Stimulated activated naive CD8-positive, alpha-beta T cell treated with anti-CD3 and anti-CD28 coated beads, Interleukin-15, Interleukin-2, amounts not matched to agents 100 U/mL and 50 U/mL, for 24 hours (primary cell): Measurements from ENCODE around the gene GRAMD4.
A peak's percentile ranks its signal among the peaks of the same experiment; 100 is the strongest.

ENCODE experiments used
- ATAC-seq: fragments of 150-1000 bp; cut with Tn5 transposase; one replicate; pipeline ENCODE4 v1.10.0; 2021
- DNase-seq: peaks from one replicate; pipeline ENCODE4 v3.0.0; 2021

GRAMD4 gene

DNA sequence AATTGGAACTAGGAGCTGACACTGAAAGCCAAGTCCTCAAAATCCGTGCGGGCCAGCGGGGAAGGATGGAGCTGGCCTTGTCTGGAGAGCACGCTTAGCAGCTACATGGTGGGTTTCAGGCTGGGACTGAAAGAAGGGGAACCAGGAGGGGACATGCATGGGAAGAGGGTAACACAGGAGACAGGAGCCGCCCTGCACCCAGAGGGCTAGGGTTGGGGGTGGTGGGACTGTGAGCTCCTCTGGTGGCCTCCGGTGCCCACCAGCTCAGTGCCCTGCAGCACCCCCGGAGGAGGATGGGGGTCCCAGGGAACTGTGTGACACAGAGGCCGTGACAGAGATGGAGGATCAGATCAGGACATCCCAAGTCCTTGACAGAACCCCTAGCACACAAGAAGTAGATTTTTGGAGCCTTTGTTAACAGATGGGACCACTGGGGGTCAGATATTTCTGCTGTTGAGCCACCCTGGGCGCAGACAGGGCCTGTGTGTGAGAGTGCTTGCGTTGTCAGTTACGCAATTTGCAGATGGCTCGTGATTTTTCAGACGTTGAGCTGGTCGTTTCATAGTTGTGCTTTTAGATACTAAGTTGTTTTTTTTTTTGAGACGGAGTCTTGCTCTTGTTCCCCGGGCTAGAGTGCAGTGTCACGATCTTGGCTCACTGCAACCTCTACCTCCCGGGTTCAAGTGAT, 21.3 kb upstream of the GRAMD4 start:
- no peak for DNase-seq
- no peak for ATAC-seq

GRCh38 chr22:46600273-46600796, 19.9 kb upstream of the GRAMD4 start:
- no peak for ATAC-seq
- DNase-seq = no peak

DNA sequence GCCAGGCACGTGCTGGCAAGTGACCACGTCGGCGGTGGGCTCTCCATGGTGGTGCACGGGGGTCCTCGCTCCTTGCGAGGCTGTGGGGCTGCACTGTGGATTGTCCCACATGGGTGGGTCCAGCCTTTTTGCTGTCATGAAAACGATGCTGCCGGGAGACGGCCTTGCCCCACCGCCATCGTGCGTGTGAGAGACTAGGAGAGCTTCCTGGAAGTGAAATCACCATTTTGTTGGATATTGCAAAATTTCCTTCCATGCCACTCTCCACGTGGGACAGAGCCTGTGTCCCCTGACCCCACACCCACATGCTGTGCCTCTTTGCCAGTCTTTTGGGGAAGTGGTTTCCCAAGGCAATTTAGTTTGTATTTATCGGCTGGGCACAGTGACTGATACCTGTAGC, 18.2 kb upstream of the GRAMD4 start:
- ATAC-seq = no peak
- DNase-seq = no peak

GRCh38 chr22:46604306-46604690, 15.9 kb upstream of the GRAMD4 start:
- ATAC-seq (peak; percentile 99), DNase-seq (peak; percentile 79)

DNA sequence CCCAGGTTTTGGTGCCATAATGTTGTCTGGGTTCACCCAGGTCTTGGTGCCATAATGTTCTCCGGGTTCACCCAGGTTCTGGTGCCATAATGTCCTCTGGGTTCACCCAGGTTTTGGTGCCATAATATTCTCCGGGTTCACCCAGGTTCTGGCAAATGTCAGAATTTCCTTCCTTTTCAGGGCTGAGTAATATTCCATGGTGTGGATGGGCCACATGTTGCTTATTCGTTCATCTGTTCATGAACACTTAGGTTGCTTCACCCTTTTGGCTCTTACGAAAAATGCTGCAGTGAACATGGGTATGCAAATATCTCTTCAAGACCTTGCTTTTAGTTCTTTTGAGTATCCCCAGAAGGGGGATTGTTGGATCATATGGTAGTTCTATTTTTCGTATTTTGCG, 15.1 kb upstream of the GRAMD4 start:
- DNase-seq (no peak), ATAC-seq (no peak)

DNA sequence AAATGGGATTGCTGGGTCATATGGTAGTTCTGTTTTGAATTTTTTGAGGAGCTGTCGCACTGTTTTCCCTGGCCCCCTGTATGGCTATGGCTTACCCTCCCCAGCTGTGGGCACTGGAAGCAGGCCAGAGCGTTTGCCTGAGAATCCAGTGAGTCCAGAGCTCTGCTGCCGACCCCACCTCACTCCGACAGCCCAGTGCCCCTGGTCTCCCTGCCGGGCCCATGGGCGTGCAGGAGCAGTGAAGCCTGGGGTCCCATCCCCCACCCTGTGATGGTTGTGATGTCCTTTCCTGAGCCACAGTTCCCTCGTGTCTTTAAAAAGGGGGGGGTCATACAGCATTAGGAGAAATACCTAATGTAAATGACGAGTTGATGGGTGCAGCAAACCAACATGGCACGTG, 13.3 kb upstream of the GRAMD4 start:
- ATAC-seq (no peak), DNase-seq (no peak)

GRCh38 chr22:46607483-46608114, 12.6 kb upstream of the GRAMD4 start:
- DNase-seq (no peak), ATAC-seq (no peak)

DNA sequence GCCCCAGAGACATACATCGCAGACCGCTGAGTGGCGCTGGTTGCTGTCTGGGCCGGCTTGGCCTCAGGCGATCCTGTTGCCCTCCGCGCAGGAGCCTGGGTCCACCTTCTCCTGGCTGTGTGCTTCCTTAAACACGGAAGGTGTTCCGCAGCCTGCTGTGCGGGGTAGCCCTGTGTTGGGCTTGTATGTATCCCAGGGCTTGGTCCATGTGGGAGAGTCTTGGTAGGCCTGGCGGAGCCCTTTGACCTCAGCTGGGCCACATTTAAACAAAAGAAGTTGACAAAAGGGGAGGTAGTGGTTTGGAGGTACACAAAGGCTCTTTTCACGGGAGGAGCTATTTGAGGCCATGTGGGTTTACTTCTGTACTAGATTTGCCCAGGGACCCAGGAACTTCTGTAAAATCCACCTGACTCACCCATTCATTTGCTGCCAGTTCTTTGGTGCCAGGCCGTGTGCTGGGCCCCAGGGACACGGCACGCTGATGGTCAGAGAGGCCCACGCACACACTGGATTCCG, 11.0 kb upstream of the GRAMD4 start:
- DNase-seq (no peak), ATAC-seq (no peak)

GRCh38 chr22:46609724-46610201, 10.4 kb upstream of the GRAMD4 start:
- ATAC-seq (no peak), DNase-seq (no peak)

DNA sequence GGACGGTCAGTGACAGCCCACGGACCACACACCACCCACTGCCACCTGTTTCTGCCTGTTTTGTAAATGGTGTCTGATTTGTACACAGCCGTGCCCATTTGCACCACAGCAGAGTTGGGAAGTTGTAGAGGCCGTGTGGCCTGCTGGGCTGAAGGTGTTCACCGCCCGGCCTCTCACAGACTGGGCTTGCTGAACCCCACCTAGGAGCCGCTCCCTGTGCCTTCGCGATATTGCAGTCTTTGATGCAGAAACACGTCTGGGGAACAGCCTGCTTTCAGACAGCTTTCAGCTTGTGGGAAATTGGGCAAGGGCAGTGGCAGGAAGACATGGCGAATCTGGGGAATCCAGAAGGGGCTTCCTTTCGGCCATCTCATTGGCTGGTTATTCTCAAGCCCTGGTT, 9.8 kb upstream of the GRAMD4 start:
- no peak for DNase-seq
- no peak for ATAC-seq

GRCh38 chr22:46611189-46611588, 9.0 kb upstream of the GRAMD4 start:
- DNase-seq = no peak
- ATAC-seq = no peak

GRCh38 chr22:46612341-46612903, 7.8 kb upstream of the GRAMD4 start:
- DNase-seq (no peak), ATAC-seq (no peak)

- ATAC-seq (peak; percentile 65), DNase-seq (peak; percentile 56)
Measured at GRCh38 chr22:46612904-46613605, 7.1 kb upstream of the GRAMD4 start.

- ATAC-seq = peak; percentile 30
- DNase-seq = peak; percentile 57
Measured at GRCh38 chr22:46613606-46614021, 6.6 kb upstream of the GRAMD4 start.

- peak; percentile 78 for ATAC-seq
- peak; percentile 61 for DNase-seq
Measured at GRCh38 chr22:46614025-46614931, 5.9 kb upstream of the GRAMD4 start.

- no peak for DNase-seq
- ATAC-seq = no peak
Measured at GRCh38 chr22:46617207-46617985, 2.8 kb upstream of the GRAMD4 start.

GRCh38 chr22:46617986-46618647, 2.1 kb upstream of the GRAMD4 start:
- DNase-seq (no peak), ATAC-seq (no peak)

- DNase-seq (no peak), ATAC-seq (no peak)
Measured at GRCh38 chr22:46618667-46619066, 1.5 kb upstream of the GRAMD4 start.

DNA sequence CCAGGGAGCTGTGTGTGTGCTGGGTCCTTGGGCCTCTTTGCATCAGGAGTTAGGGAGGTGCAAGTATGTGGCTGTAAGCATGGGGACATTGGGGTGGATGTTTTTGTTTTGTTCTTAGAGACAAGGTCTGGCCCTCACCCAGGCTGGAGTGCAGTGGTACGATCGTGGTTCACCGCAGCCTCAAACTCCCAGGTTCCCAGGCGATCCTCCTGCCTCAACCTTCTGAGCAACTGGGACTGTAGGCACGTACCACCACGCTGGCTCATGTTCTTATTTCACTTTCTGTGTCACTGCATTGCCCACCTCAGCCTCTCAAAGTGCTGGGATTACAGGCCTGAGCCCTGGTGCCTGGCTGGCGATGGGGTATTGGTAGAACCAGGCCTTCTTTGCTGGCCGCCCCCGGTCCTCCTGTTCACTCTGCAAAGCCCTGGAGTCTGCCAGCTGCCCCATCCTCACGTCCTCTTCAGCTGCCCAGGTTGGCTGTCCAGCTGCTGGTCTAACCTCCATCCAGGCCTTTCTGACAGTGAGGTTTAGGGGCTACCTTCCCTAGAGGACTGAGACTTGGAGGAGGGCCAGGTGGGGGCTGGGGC, 851 bp upstream of the GRAMD4 start:
- DNase-seq = no peak
- no peak for ATAC-seq
